Right renal pelvis (tissue), 4 donors: ENCODE results near the gene MAEL. TPM values are rescaled to one million over a fixed set of nuclear protein-coding genes. Genes with fewer than 3 reads are reported as not detected.
A peak's percentile ranks its signal among the peaks of the same experiment; 100 is the strongest.

Experiments used
- DNase-seq, 4 donors: peaks; one replicate each; pipeline ENCODE4 v3.0.0-alpha.2; 2013; ENCODE audit warnings: low read depth in 4 of 4, low spot score in 3 of 4, missing footprints in 1 of 4
- polyA plus RNA-seq, 4 donors: library from polyadenylated mRNA; unstranded; fragments of 120-200 nt; gene quantifications; one replicate each; pipeline ENCODE4 v1.2.1, GENCODE V29; 2013; ENCODE audit not compliant: insufficient read length in 4 of 4

MAEL gene
- polyA plus RNA-seq, 4 donors: 2.1 to 2.7 (median 2.5) TPM

DNA sequence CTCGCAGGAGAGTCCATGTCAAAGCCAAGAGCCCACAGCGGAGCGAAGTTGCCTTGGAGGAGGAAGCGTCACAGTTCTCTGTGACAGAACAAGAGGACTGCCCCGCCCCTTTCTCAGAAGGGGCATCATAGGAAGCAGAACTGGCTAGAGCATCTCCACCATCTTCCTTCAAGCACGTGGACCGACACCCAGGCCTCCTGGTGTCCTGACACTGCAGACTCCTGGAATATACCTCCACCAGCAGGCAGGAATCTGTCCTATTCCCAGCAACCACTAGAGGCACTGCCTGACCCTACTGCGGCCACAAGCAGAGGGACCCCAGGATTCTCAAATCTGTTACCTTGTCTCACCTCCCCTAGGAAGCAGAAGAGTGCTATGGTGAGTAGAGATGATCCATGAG, 63.3 kb downstream of the MAEL start:
- no peak for DNase-seq

DNA sequence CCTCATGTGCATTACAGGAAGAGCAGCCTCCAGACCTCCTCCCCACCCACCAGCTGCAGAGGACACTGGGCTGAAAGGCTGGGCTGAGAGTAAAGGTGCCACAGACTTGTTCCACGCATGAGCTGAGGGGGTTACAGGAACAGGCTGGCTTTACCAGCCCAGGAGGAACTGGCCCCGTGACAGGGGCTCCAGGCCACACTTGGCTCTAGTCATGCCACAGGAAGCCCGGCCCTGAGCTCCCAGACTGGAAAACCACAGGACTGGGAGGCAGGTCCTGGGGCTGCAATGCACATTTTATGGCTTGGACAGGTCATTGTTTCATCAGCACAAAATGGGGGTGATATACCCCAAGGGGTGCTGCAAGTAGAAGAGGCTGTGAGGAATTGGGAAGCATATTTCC, 65.5 kb downstream of the MAEL start:
- DNase-seq: no peak

GRCh38 chr1:167054946-167055630, 66.0 kb downstream of the MAEL start:
- no peak for DNase-seq

DNA sequence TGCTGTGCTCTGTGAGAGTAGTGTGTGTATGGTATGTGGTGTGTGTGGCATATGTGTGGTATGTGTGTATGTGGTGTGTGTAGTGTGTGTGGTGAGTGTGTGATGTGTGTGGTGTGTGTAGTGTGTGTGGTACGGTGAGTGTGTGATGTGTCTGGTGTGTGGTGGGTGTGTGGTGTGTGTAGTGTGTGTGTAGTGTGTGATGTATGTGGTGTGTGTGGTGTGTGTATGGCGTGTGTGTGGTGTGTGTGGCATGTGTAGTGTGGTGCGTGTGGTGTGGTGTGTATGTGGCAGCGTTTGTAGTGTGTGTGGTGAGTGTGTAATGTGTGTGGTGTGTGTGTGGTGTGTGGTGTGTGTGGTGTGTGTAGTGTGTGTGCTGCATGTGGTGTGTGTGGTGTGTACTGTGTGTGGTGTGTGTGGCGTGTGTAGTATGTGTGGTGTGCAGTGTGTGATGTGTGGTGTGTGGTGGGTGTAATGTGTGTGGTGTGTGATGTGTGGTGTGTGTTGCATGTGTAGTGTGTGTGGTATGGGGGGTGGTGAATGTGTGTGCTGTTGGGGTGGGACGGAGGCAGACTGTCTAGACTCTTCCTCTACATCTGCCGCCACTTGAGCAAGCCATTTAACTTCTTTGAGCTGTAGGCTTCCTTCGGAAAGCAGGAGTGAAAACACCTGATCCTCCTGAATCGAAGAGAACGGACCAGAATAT, 67.6 kb downstream of the MAEL start:
- no peak for DNase-seq

DNA sequence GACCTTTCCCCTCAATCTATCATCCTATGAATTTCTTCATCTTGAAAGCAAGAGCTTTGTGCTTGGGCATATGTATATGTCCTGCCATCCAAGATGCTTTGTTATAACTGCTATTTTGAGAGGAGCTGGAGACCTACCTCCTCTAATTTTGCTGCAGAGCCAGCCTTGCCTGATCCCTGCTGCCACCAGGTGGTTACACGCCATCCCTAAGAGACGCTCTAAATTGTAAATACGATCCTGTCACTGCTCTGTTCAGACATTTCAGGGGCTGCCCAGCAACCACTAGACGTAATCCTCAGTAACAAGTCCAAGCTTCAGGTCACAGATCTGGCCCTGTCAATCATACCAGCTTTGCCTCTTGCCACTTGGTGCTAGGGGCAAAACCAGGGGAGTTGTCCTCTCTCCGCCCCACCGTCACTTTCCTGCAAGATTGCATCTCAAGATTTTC, 68.2 kb downstream of the MAEL start:
- peak in 1 of 4 donors; percentile 43 for DNase-seq

DNA sequence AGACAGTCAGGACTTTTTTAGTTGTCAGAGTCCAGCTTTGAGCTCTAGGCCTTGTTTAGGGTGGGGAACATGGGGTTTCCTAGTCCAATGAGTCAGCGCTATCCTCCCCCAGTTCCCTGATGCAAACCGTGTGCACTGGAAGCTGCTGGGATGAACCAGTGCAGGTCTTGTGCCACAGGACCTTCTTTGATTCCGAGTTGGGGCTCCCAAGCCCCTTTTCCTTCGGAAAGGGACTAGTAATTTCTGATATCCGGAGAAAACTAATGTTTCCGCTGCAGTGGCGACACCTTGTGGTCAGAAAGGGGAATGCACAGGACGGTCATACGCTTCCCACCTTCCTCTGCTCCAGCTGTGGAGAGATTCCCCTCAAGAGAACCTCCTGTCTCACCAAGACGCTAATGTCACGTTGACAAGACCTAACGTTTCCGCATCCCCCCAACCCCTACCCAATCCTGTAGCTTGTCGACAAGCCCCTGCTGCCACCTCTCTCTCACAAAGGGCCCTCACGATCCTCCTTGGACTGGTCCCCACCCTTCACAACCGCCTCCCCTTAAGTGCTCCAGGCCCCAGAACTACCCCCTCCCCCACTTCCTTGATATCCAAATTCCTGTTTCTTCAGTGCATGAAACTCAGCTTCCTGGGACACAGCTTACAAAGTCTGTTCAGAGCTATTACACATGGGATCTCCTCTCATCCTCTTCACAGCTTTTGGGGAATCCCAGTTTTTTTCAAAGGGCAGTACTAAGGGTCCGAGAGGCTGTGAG, 70.1 kb downstream of the MAEL start:
- peak in 3 of 4 donors; percentile 55 to 74 (median 61) for DNase-seq

DNA sequence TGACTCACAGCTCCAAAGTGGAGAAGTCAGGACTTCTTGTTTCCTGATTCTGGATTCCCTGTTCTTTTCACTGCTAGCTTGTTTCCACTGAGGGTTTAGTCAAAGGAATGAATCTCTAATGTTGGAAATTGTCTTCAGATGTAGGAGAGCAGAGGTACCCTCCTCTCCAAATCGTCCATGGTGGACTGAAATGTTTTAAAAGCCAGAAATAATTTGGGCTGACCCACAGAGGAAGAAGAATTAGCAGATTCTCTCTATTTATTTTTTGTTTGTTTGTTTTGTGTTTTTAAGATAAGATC, 70.7 kb downstream of the MAEL start:
- no peak for DNase-seq

GRCh38 chr1:167060141-167061072, 71.3 kb downstream of the MAEL start:
- DNase-seq: no peak

- no peak for DNase-seq
Observed at GRCh38 chr1:167061073-167061464, 72.0 kb downstream of the MAEL start.

DNA sequence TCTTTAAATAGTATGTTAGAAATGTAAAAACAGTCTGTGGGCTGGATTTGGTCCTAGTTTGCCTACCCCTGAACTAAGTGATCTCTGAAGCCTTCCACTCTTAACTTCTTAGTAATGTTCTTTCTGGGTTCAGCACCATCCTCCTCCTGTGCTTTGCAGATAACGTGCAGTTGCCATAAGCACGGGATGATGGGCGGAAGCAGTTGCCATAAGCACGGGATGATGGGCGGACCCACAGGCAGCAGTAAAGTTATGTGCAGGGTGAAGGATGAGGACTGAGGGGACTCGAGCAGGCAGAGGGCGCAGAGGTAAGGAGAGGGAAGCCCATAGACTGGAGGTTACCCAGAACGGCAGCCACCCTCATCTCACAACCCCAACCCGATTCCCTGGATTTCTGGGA, 75.5 kb downstream of the MAEL start:
- DNase-seq: no peak

- DNase-seq: no peak
Observed at GRCh38 chr1:167065471-167065870, 76.4 kb downstream of the MAEL start.

DNA sequence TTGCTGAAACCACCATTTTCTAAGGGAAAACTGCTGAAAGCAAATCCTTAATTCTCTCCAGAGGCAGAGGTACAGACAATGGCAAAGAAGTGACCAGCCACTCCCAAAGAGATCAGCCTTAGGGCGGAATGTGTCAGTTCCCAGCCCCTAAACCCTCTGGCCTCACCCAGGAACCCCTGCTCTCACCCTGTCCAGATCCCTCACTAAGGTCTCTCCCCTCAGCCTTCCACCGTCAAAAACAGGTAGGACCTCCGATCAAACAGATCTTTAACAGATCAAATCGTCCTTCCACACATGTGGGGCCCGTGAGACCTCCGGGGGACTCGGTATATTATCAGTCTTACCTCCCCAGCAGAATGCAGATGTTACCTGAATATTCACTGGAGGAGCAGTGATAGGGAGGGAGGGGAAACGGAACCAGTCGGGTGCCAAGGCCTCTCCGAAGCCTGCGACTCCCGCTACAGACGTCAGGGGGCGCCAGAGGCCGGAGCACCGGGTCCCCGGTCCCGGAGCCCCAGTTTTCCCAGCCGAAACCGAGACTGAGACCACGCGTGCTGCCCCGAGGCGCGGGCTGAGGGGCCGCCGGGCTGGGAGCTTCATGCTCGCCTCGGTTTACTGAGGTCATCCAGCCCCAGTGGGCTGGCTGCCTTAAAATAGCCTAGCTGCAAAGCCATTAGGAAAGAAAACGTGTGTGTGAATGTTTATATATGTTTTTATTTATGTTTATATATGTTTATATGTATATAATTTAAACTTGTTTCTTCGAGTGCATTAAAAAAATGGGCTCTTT, 77.4 kb downstream of the MAEL start:
- DNase-seq: peak; percentile 36 to 67 (median 44)

GRCh38 chr1:167067904-167068303, 78.8 kb downstream of the MAEL start:
- DNase-seq: no peak

DNA sequence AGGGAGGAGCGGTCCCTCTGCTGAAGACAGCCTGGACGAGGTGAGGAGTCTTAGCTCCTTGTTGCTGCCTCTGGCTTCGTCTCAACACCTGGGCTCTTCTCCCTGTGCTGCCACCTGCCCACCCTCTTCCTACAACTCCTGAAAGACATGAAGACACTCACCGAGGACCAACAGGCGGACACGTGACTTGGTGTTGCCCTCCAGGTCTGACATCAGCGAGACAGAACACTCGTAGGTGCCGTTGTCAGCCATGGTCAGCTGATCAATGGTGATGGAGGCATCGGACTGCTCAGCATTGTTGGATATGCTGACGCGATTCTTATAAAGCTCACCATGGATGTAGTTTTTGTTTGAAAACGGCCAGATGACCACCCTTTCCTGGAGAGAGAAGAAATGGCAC, 79.7 kb downstream of the MAEL start:
- DNase-seq: no peak

GRCh38 chr1:167071286-167071685, 82.2 kb downstream of the MAEL start:
- DNase-seq: no peak

Other genes with a start within 250 kb of the MAEL start
- gene POGK, start 149.8 kb upstream of the MAEL start, polyA plus RNA-seq: 10 to 100 TPM; 41.9 to 49.7 (median 43.9) TPM
- gene TADA1, start 113.0 kb upstream of the MAEL start, polyA plus RNA-seq: 10 to 100 TPM; 24.3 to 29.3 (median 29.2) TPM
- gene ILDR2, start 13.7 kb upstream of the MAEL start, polyA plus RNA-seq: 10 to 100 TPM; 13.9 to 16.5 (median 15.5) TPM
- 1 to 10 TPM in 3 of 4 donors, under 1 TPM in 1; 0.71 to 1.3 (median 1.2) TPM for gene GPA33, start 101.1 kb downstream of the MAEL start, polyA plus RNA-seq
- gene STYXL2, start 104.8 kb downstream of the MAEL start, polyA plus RNA-seq: under 1 TPM; 0.42 to 0.66 (median 0.45) TPM
- gene POU2F1, start 231.6 kb downstream of the MAEL start, polyA plus RNA-seq: 10 to 100 TPM; 13.0 to 17.5 (median 16.0) TPM